ENCODE data around the gene CCDC152.

CCDC152 gene

GRCh38 chr5:42759456-42759855 lies 2.8 kb downstream of the CCDC152 start:
- no peak for DNase-seq (ENCODE audit: low read depth)
- TF ChIP-seq CTCF (conservative IDR thresholded peaks at IDR 0.05; ENCODE audit: low read depth, low read length): no peak

GRCh38 chr5:42760426-42760825 lies 3.8 kb downstream of the CCDC152 start:
- no peak for TF ChIP-seq CTCF (conservative IDR thresholded peaks at IDR 0.05; ENCODE audit: low read depth, low read length)
- no peak for DNase-seq (ENCODE audit: low read depth)
- H3K4me3 ChIP-seq (ENCODE audit: low read length): no peak overlapping the region

More at GRCh38 chr5:42759456-42759855, 2.8 kb downstream of the CCDC152 start:
- no peak overlapping the region for H3K4me3 ChIP-seq (ENCODE audit: low read length)

- no peak for TF ChIP-seq CTCF (conservative IDR thresholded peaks at IDR 0.05; ENCODE audit: low read depth, low read length)
- no peak for DNase-seq (ENCODE audit: low read depth)
- H3K4me3 ChIP-seq (ENCODE audit: low read length): no peak overlapping the region
These were observed 5.2 kb downstream of the CCDC152 start for GRCh38 chr5:42761791-42762190.

GRCh38 chr5:42767491-42768105 lies 11.0 kb downstream of the CCDC152 start:
- H3K4me3 ChIP-seq (ENCODE audit: low read length): no peak overlapping the region
- no peak for DNase-seq (ENCODE audit: low read depth)
- peak; percentile 49 for TF ChIP-seq CTCF (conservative IDR thresholded peaks at IDR 0.05; ENCODE audit: low read depth, low read length)

- no peak for TF ChIP-seq CTCF (conservative IDR thresholded peaks at IDR 0.05; ENCODE audit: low read depth, low read length)
- no peak for DNase-seq (ENCODE audit: low read depth)
- no peak overlapping the region for H3K4me3 ChIP-seq (ENCODE audit: low read length)
These were observed 11.5 kb downstream of the CCDC152 start for GRCh38 chr5:42768106-42768504.

GRCh38 chr5:42770003-42770402 lies 13.4 kb downstream of the CCDC152 start:
- no peak for DNase-seq (ENCODE audit: low read depth)

More at GRCh38 chr5:42770003-42770402, 13.4 kb downstream of the CCDC152 start:
- no peak overlapping the region for H3K4me3 ChIP-seq (ENCODE audit: low read length)
- no peak for TF ChIP-seq CTCF (conservative IDR thresholded peaks at IDR 0.05; ENCODE audit: low read depth, low read length)

Data from retinal pigment epithelial cell (primary cell).